Ishikawa (cell line): Measurements from ENCODE around the gene GPBAR1.

Source experiments
- CEBPB ChIP-seq: IDR thresholded peaks from 2 replicates; pipeline ENCODE4 v1.6.1; 2012
- CREB1 ChIP-seq: IDR thresholded peaks from 2 replicates; pipeline ENCODE4 v1.6.1; 2012; ENCODE audit warnings: low read depth
- EGR1 ChIP-seq: IDR thresholded peaks from 2 replicates; pipeline ENCODE4 v1.6.1; 2012
- EP300 ChIP-seq: IDR thresholded peaks from 2 replicates; pipeline ENCODE4 v1.6.1; 2012; ENCODE audit warnings: borderline replicate concordance
- FOXM1 ChIP-seq: IDR thresholded peaks from 2 replicates; pipeline ENCODE4 v1.6.1; 2012; ENCODE audit warnings: low read depth, borderline replicate concordance
- NFIC ChIP-seq: IDR thresholded peaks from 2 replicates; pipeline ENCODE4 v1.6.1; 2012
- RAD21 ChIP-seq: IDR thresholded peaks from 2 replicates; pipeline ENCODE4 v1.6.1; 2012; ENCODE audit warnings: low read depth
- REST ChIP-seq: IDR thresholded peaks from 2 replicates; pipeline ENCODE4 v1.6.1; 2012; ENCODE audit warnings: low read depth, mild to moderate bottlenecking
- TAF1 ChIP-seq: IDR thresholded peaks from 2 replicates; pipeline ENCODE4 v1.6.1; 2012; ENCODE audit warnings: low read depth, mild to moderate bottlenecking
- TCF12 ChIP-seq: IDR thresholded peaks from 2 replicates; pipeline ENCODE4 v1.6.1; 2012; ENCODE audit warnings: low read depth
- TEAD4 ChIP-seq: IDR thresholded peaks from 2 replicates; pipeline ENCODE4 v1.6.1; 2012
- YY1 ChIP-seq: IDR thresholded peaks from 2 replicates; pipeline ENCODE4 v1.6.1; 2012; ENCODE audit warnings: low read depth
- ZBTB7A ChIP-seq: IDR thresholded peaks from 2 replicates; pipeline ENCODE4 v1.6.1; 2012; ENCODE audit warnings: low read depth
- TF ChIP-seq, protein P1 (sequence below): IDR thresholded peaks from 2 replicates; pipeline ENCODE4 v1.6.1; 2012
- TF ChIP-seq, protein P2 (sequence below): IDR thresholded peaks from 2 replicates; pipeline ENCODE4 v1.6.1; 2012

Gene GPBAR1

GRCh38 chr2:218282173-218282991 lies 21.6 kb downstream of the GPBAR1 start:
- TF ChIP-seq, protein P1, sequence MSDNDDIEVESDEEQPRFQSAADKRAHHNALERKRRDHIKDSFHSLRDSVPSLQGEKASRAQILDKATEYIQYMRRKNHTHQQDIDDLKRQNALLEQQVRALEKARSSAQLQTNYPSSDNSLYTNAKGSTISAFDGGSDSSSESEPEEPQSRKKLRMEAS: peak; percentile 54; the same call in 1 of the 2 replicates
- no peak for TF ChIP-seq YY1

DNA sequence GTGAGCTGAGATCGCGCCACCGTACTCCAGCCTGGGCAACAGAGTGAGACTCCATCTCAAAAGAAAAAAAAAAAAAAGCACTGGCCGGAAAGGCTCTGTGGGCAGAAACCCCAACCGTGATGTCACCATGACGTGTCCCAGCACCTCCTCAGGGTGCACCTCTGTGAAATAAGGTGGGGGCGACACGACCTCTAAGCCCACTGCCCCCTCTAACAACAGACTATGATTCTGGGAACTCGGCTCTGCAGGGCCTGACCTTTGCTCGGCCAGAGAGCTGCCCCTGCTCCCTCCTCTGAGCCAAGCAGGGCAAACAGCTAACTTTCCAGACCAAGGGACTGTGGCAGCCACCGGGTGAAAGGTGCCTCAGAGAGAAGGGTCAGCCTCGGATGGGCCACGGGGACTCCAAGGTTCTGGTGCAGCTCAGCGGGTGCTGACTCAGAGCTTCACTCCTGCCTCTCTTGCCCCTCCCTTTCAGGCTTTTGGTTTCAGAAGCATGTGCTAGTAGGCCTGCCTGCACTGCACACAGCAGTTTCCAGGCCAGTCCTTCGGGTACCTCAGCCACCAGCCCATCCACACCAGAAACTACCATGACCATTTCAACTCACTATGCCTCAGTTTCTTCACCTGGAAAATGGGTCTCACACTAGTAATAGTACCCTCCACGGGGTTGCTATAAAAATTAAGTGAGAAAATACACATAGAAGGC lies 23.4 kb downstream of the GPBAR1 start:
- TF ChIP-seq TAF1: no peak
- no peak for TF ChIP-seq REST
- no peak for TF ChIP-seq EP300
- TF ChIP-seq NFIC: no peak
- TF ChIP-seq YY1: no peak
- TF ChIP-seq TCF12: no peak
- TF ChIP-seq CREB1: no peak
- no peak for TF ChIP-seq FOXM1
- TF ChIP-seq, protein P1: no peak
- TF ChIP-seq ZBTB7A: no peak
- no peak for TF ChIP-seq EGR1
- TF ChIP-seq RAD21: no peak
- no peak for TF ChIP-seq CEBPB
- TF ChIP-seq, protein P2, sequence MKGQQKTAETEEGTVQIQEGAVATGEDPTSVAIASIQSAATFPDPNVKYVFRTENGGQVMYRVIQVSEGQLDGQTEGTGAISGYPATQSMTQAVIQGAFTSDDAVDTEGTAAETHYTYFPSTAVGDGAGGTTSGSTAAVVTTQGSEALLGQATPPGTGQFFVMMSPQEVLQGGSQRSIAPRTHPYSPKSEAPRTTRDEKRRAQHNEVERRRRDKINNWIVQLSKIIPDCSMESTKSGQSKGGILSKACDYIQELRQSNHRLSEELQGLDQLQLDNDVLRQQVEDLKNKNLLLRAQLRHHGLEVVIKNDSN: no peak

DNA sequence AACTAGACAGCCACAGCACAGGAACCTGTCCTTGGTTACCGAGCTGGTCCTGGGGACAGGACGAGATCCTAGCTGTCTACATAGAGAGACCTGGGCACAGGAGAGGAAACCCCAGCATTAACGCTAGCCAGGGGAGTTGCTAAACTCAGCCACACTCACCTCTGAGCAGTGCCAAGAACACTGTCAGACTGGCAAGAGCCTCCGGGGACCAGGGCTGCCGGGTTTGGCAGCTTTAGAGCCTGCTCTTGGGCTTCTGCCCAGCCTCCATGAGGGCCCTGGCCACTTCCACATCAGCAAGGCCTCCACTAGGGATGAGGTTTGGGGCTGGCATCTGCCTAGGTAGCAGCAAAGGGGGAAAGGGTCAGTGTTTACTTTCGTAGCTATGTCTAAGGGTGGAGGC lies 24.8 kb downstream of the GPBAR1 start:
- TF ChIP-seq TEAD4: no peak
- TF ChIP-seq, protein P1: no peak
- TF ChIP-seq TCF12: no peak

GRCh38 chr2:218286570-218287459 lies 26.0 kb downstream of the GPBAR1 start:
- TF ChIP-seq TAF1 (no peak), REST (no peak), TEAD4 (peak; percentile 8; the same call in 1 of the 2 replicates)
- TF ChIP-seq, protein P1: 0 out of 2 replicates have a peak, but pooled peaks have one; percentile 14

- TF ChIP-seq, protein P1: no peak
- TF ChIP-seq RAD21 (no peak), YY1 (no peak), EGR1 (no peak), TCF12 (no peak), TEAD4 (no peak), NFIC (no peak), TAF1 (no peak), REST (no peak), CREB1 (no peak)
- TF ChIP-seq, protein P2: no peak
Observed at GRCh38 chr2:218289639-218290315, 29.0 kb downstream of the GPBAR1 start.
